MCF 10A (cell line): Measurements from ENCODE around the gene PRKN. TPM values are rescaled to one million over a fixed set of nuclear protein-coding genes. Genes with fewer than 3 reads are reported as not detected.

ENCODE experiments used
- BruUV-seq: library from RNA; stranded (reverse); fragments of 400-500 nt; replicated peaks from 2 replicates; lab custom pipeline; 2021; lab: Mats Ljungman, UMichigan
- CTCF ChIA-PET: fragments of 300-600 bp; sonication (Branson Sonifier 250); formaldehyde crosslinking; extraction: SDS; loops from one replicate; lab custom pipeline; 2021; ENCODE audit warnings: antibody characterized with exemption, inconsistent platforms; lab: Yijun Ruan, JAX
- POLR2A ChIA-PET: fragments of 300-600, 350-650 bp; sonication (Branson Sonifier 250); formaldehyde crosslinking; extraction: SDS; loops from one replicate; lab custom pipeline; 2020; ENCODE audit warnings: antibody characterized with exemption, inconsistent platforms; lab: Yijun Ruan, JAX
- DNase-seq: peaks from one replicate; pipeline ENCODE4 v3.0.0-alpha.2; 2018; ENCODE audit not compliant: unreplicated experiment
- H3K27ac Mint-ChIP-seq: one replicate; pipeline ENCODE4 v1.8.0; 2022; ENCODE audit warnings: mild to moderate bottlenecking, low read depth, mixed read lengths; ENCODE audit not compliant: unreplicated experiment
- H3K27me3 Mint-ChIP-seq: one replicate; pipeline ENCODE4 v1.8.0; 2022; ENCODE audit warnings: mixed read lengths; ENCODE audit not compliant: insufficient read depth, unreplicated experiment
- H3K36me3 Mint-ChIP-seq: one replicate; pipeline ENCODE4 v1.8.0; 2022; ENCODE audit warnings: mild to moderate bottlenecking, moderate library complexity, mixed read lengths; ENCODE audit not compliant: insufficient read depth, unreplicated experiment
- H3K4me1 Mint-ChIP-seq: one replicate; pipeline ENCODE4 v1.8.0; 2022; ENCODE audit warnings: mixed read lengths; ENCODE audit not compliant: insufficient read depth, unreplicated experiment
- H3K4me3 Mint-ChIP-seq: one replicate; pipeline ENCODE4 v1.8.0; 2022; ENCODE audit warnings: mild to moderate bottlenecking, moderate library complexity, mixed read lengths; ENCODE audit not compliant: unreplicated experiment
- H3K9me3 Mint-ChIP-seq: one replicate; pipeline ENCODE4 v1.8.0; 2022; ENCODE audit warnings: mixed read lengths; ENCODE audit not compliant: unreplicated experiment
- CTCF ChIP-seq: fragments of 200-600 bp; IDR thresholded peaks from one replicate; pipeline ENCODE4 v1.8.0; 2022; ENCODE audit warnings: antibody characterized with exemption, mild to moderate bottlenecking; ENCODE audit not compliant: unreplicated experiment
- intact Hi-C: fragments of 100-400 bp; cut with micrococcal nuclease; formaldehyde crosslinking; loops from 2 replicates; pipeline ENCODE4 v1.14.1; 2022
- total RNA-seq: library from RNA; stranded (reverse); gene quantifications from 2 replicates; pipeline ENCODE4 v1.2.3, GENCODE V29; 2022

Gene PRKN
- total RNA-seq, 1 experiment from 2014 or later: 2.5 TPM

GRCh38 chr6:161941565-161941964, 786.0 kb downstream of the PRKN start:
- H3K4me3 Mint-ChIP-seq: no peak overlapping the region
- intact Hi-C loops: no loop called here
- H3K9me3 Mint-ChIP-seq: no peaks in the 10 kb centered on the region
- ChIA-PET POLR2A (no interaction called here), CTCF (interaction anchor here (0.9 kb wide), 1 partner anchor 258 kb away, joined by 3 read pairs; no protein-coding TSS in a partner anchor)
- H3K36me3 Mint-ChIP-seq: no peaks in the 10 kb centered on the region
- no peaks in the 10 kb centered on the region for H3K4me1 Mint-ChIP-seq
- no peak overlapping the region for H3K27ac Mint-ChIP-seq
- H3K27me3 Mint-ChIP-seq: no peaks in the 10 kb centered on the region
- no peak for TF ChIP-seq CTCF
- DNase-seq: no peak
- no TSS peak for BruUV-seq

GRCh38 chr6:161940519-161940918, 787.0 kb downstream of the PRKN start:
- no TSS peak for BruUV-seq
- H3K27me3 Mint-ChIP-seq: no peaks in the 10 kb centered on the region
- no peak overlapping the region for H3K27ac Mint-ChIP-seq
- CTCF ChIA-PET: interaction anchor here (0.6 kb wide), 1 partner anchor 9 kb away, joined by 3 read pairs; no protein-coding TSS in a partner anchor
- DNase-seq: no peak
- no peak overlapping the region for H3K4me3 Mint-ChIP-seq
- intact Hi-C loops: no loop called here
- H3K4me1 Mint-ChIP-seq: no peaks in the 10 kb centered on the region
- POLR2A ChIA-PET: no interaction called here
- no peak for TF ChIP-seq CTCF
- H3K36me3 Mint-ChIP-seq: no peaks in the 10 kb centered on the region
- H3K9me3 Mint-ChIP-seq: no peaks in the 10 kb centered on the region

GRCh38 chr6:161926324-161926723, 801.2 kb downstream of the PRKN start:
- no peak overlapping the region for H3K27ac Mint-ChIP-seq
- no peak for TF ChIP-seq CTCF
- H3K27me3 Mint-ChIP-seq: no peaks in the 10 kb centered on the region
- H3K4me1 Mint-ChIP-seq: peaks cover 11% of the 10 kb centered on the region
- no peaks in the 10 kb centered on the region for H3K9me3 Mint-ChIP-seq
- CTCF ChIA-PET: no interaction called here
- no TSS peak for BruUV-seq
- no peak overlapping the region for H3K4me3 Mint-ChIP-seq
- intact Hi-C loops: loop anchor here (10.0 kb wide), 1 partner anchor 522 kb away; no protein-coding TSS in a partner anchor
- no peaks in the 10 kb centered on the region for H3K36me3 Mint-ChIP-seq
- no peak for DNase-seq
- POLR2A ChIA-PET: no interaction called here

- Mint-ChIP-seq H3K4me1 (peaks cover 11% of the 10 kb centered on the region), H3K4me3 (no peak overlapping the region), H3K27me3 (no peaks in the 10 kb centered on the region), H3K9me3 (no peaks in the 10 kb centered on the region), H3K36me3 (no peaks in the 10 kb centered on the region), H3K27ac (no peak overlapping the region)
- CTCF ChIA-PET: no interaction called here
- no TSS peak for BruUV-seq
- intact Hi-C loops: loop anchor here (5.0 to 10.0 kb wide), 3 partner anchors 177 to 520 kb away; no protein-coding TSS in a partner anchor
- no peak for DNase-seq
- TF ChIP-seq CTCF: no peak
- POLR2A ChIA-PET: interaction anchor here (0.6 kb wide), 1 partner anchor 1692 kb away, joined by 3 read pairs; no protein-coding TSS in a partner anchor
Observed at GRCh38 chr6:161924516-161925116, 803.0 kb downstream of the PRKN start.
